GM23248 (cell line): Measurements from ENCODE around the gene HOXB6.

Experiments
- EZH2 ChIP-seq: fragments of 200-600 bp; sonication (generic); IDR thresholded peaks from 2 replicates; pipeline ENCODE4 v1.6.1; 2018; ENCODE audit warnings: antibody characterized with exemption, mild to moderate bottlenecking; ENCODE audit not compliant: insufficient read depth, poor library complexity, severe bottlenecking
- EZH2phosphoT487 ChIP-seq: fragments of 200-600 bp; sonication (generic); IDR thresholded peaks from 2 replicates; pipeline ENCODE4 v1.6.1; 2018; ENCODE audit warnings: antibody characterized with exemption, moderate library complexity, mild to moderate bottlenecking, low read depth; ENCODE audit not compliant: insufficient read depth

GRCh38 chr17:48620461-48621139 lies 15.8 kb upstream of the HOXB6 start:
- TF ChIP-seq EZH2 (no peak), EZH2phosphoT487 (no peak)
